ENCODE data around the gene MAPKAP1. TPM values are rescaled to one million over a fixed set of nuclear protein-coding genes. Genes with fewer than 3 reads are reported as not detected.
A peak's percentile ranks its signal among the peaks of the same experiment; 100 is the strongest.

Gene MAPKAP1
- total RNA-seq, 1 experiment from 2014 or later = 147 TPM

DNA sequence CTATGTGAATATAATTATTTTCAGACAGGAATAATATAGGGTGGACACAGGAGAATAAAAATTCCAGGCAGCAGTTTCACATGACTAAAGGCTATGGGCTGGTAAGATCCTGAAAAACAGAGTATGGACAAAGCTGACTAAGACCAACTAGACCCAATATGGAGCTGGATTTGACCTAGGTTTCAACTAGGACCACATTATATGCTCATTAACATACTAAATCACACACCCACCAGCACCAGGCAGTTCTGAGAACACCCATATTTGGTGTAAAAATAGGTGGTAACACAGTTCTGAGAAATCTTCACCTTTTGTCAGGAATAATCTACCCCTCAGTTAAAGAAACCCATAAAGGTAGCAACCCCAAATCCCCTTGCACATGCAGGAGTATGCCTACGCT is 64.7 kb downstream of the MAPKAP1 start:
- no peak for DNase-seq (ENCODE audit: low read depth)

- DNase-seq (ENCODE audit: low read depth) = no peak
Observed at GRCh38 chr9:125639057-125639456, 68.0 kb downstream of the MAPKAP1 start.

GRCh38 chr9:125638239-125639045 is 68.6 kb downstream of the MAPKAP1 start:
- no peak for DNase-seq (ENCODE audit: low read depth)

GRCh38 chr9:125637241-125637640 is 69.8 kb downstream of the MAPKAP1 start:
- no peak for DNase-seq (ENCODE audit: low read depth)

DNA sequence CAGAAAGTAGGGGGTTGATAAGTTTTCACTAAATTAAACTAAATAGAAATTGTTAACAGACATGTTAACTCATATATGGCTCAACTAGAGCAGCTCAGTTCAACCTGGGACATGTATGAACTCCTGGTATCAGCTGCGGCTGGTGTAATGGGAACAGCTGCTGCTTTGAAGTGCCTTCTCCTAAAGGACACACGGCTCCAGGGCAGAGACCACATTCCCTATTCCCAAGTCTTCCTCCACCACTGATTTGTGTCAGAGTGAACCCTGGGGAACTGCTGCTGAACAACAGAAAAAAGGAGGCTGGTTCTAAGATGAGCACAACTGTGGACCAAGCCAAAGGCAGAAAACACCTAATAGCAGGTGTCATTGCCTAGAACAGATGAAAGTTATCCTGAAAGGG is 71.1 kb downstream of the MAPKAP1 start:
- DNase-seq (ENCODE audit: low read depth) = no peak

GRCh38 chr9:125634040-125634717 is 72.8 kb downstream of the MAPKAP1 start:
- DNase-seq (ENCODE audit: low read depth) = no peak

GRCh38 chr9:125633116-125633745 is 73.8 kb downstream of the MAPKAP1 start:
- DNase-seq (ENCODE audit: low read depth) = no peak

GRCh38 chr9:125632321-125633115 is 74.5 kb downstream of the MAPKAP1 start:
- peak; percentile 54 for DNase-seq (ENCODE audit: low read depth)

GRCh38 chr9:125631391-125632085 is 75.5 kb downstream of the MAPKAP1 start:
- DNase-seq (ENCODE audit: low read depth) = peak; percentile 42

DNA sequence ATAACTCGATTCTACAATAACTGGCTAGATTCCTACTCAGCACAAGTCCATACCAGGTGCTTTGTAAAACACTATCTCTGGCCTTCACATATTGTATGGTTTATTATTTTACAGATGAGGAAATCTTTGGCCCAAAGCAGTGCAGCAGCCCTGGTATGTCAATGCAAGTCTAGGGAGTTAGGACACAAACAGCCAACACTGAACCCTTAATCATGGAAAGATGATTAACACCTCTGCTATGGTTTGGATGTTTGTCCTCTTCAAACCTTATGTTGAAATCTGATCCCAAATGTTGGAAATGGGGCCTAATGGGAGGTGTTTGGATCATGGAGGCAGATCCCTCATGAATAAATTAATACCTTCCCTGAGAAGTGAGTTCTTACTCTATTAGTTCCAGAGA is 76.6 kb downstream of the MAPKAP1 start:
- no peak for DNase-seq (ENCODE audit: low read depth)

GRCh38 chr9:125629446-125629845 is 77.6 kb downstream of the MAPKAP1 start:
- no peak for DNase-seq (ENCODE audit: low read depth)

- peak; percentile 40 for DNase-seq (ENCODE audit: low read depth)
Observed at GRCh38 chr9:125626187-125626586, 80.8 kb downstream of the MAPKAP1 start.

- DNase-seq (ENCODE audit: low read depth) = no peak
Observed at GRCh38 chr9:125621170-125621569, 85.8 kb downstream of the MAPKAP1 start.

GRCh38 chr9:125620216-125620615 is 86.8 kb downstream of the MAPKAP1 start:
- no peak for DNase-seq (ENCODE audit: low read depth)

GRCh38 chr9:125617087-125617486 is 89.9 kb downstream of the MAPKAP1 start:
- no peak for DNase-seq (ENCODE audit: low read depth)

DNA sequence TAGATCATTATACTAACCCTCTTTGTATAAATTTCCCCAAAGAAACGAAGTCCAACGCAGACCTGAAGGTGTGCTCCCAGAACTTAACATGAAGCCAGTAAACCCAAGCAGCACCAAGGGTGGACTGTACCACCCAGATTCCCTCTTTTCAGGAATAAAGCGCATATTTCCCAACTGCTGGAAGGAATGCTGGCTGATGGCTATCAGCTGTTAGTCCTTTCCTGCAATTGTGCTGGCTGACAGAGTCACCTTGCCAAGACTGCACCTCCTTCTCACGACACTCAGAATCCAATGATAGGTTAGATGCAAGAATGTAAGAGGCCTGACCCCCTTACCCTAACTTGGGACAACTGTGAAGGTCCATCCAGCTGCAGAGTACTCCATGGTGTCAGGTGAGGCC is 93.9 kb downstream of the MAPKAP1 start:
- no peak for DNase-seq (ENCODE audit: low read depth)

- DNase-seq (ENCODE audit: low read depth) = no peak
Observed at GRCh38 chr9:125612616-125613015, 94.4 kb downstream of the MAPKAP1 start.

DNA sequence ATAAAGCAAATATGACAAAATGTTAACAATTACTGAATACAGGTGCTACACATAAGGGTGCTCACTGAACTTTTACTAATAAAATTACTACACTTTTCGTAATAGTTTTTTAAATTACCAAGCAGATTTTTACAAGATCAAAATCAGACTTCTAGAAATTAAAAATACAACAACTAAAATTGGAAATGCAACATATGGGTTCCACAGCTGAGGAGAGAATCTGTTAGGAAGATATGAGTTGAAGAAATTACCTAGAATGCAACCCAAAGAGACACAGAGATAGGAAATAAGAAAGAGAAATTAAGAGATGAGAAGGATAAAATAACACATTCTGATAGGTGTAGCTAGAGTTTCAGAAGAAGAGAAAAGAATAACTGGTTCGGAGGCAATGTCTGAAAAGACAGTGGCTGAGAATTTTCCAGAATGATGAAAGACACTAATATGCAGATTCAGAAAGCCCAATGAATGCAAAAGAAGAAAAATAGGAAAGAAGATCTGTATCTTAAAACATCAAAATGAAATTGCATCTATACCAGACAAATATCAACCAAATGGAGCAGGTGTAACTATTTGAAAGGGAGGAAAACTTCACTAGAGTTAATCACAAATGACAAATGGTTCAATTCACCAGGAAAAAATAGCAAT is 95.8 kb downstream of the MAPKAP1 start:
- no peak for DNase-seq (ENCODE audit: low read depth)

DNA sequence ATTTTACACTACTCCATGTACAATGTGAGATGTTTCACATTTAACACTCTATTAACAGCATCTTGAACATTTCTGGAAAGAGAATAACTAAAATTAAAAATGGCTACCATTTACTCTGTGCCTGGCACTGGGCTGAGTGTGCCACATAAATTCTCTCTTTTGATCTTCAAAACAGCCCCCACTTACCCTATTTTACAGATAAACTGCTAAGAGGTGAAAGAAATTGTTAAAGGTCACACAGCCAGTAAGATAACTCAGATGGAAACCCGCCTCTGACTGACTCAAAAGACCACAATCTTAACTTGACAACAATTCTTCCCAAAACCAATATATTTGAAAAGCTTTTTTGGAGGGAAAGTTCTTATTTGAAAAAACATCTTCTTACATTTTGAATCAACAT is 97.3 kb downstream of the MAPKAP1 start:
- no peak for DNase-seq (ENCODE audit: low read depth)

DNA sequence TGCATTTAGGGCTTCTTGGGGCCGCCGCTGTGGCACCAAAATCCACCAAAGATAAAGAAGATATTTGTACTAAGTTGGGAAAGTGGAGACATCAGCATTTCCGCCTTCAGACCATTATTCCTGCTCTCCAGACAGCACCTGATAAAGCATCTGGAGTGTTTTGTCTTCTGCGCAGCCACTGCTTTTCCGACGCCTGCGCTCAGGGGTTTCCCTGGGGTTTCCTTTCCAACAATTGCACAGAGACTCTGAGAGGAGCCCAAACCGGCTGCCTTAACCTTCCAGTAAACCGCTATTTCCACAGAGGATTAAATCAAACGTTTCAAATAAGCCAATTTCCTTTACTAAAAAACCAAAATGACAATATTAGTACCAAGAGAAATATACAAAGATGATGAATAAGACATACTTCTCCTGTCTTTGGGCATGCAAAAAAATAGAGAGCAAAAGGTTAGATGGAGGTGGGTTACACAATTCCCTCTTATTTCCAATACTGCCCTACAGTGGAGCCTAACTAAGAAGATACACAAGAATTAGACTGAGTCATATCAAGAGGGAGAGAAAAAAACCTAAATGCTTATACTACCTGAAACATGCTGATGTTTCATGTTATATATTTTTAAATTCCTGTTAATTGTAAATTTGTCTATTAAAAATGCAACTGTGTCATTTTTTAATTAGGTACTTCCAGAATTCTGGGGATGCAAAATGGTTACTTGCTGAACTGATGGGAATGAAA is 98.4 kb downstream of the MAPKAP1 start:
- DNase-seq (ENCODE audit: low read depth) = no peak
